CD1c-positive myeloid dendritic cell (primary cell): ENCODE measurements around the gene PLEKHH1.

ENCODE experiments used
- DNase-seq: peaks from one replicate; pipeline ENCODE4 v3.0.0-alpha.2; 2016; ENCODE audit errors: extremely low spot score

Gene PLEKHH1

GRCh38 chr14:67510121-67510520 lies 23.0 kb upstream of the PLEKHH1 start:
- no peak for DNase-seq

DNA sequence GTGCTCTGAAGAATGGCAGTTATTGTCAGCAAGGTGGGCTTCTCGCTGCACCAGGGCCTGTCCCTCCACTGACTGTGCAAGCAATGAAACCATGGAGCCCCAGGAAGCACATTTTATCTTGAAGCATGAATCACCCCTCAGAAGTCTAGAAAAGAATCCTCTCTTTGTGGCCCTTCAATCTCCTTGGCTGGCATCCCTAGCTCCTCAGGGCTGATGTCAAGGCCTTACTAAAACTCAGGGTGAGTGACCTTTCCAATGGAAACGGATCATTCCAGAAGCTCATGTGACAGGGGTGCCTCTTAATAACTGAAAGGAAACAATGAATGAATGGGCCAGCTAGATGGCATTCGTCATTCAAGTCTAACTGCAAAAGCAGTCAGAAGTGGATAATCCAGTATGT lies 22.3 kb upstream of the PLEKHH1 start:
- no peak for DNase-seq

DNA sequence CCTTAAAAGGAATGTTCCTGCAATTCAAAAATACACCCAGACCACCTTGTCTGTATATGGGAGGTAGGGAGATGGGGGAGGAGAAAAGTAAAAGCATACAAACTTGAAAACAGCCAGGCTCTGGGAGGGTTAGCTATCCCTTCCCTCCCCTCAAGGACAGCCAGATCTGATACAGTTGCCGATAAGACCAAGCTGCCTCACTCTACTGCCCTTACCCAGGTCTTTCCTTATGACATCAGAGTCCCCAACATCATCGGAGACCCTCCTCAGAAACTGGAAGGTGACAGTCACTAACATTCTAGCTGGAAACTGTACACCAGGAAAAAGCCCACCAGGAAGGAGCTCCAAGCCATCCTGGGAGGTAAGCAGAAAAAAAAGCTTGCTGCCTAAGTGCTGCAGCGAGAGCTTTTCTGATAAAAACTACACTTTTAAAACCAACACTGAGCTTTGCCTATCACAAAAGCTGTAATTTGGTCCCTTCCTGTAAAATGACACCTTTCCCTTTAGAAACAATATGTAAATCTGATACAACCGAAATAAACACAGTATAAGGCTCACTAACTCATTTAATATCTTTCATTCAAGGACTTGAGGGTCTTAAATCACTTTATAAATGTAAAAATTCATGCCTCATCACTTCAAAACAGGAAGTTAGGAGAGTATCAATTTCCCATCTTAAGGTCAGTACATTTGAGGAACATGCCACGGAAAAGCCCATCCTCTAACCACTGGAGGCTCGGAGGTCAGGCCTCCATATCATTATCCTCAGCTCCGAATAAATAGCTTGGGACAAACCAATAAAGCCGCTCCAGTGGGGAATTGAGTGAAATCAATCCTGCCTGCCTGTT lies 20.4 kb upstream of the PLEKHH1 start:
- DNase-seq = peak; percentile 30

DNA sequence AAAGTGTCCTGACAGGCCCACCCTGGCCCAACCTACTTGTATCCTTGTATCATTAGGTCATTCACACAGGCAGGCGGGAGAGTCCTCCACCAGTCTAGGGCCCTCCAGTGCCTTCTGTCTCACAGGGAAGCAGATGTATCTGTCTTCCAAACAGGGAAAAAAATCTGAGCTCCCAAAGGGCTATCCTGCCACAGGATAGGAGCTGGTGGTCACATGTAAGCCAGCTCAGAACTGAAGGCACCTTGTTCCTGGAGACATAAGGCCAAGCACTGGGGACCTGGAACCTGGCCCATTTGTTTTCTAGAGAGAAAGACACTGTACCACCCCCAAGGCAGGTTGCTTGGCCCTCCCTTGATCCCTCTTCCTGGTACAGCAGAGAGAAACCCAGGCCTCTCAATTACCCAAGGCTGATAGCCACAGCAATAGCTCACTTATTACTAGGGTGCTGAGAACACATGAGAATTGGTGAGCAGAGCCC lies 19.4 kb upstream of the PLEKHH1 start:
- no peak for DNase-seq

DNA sequence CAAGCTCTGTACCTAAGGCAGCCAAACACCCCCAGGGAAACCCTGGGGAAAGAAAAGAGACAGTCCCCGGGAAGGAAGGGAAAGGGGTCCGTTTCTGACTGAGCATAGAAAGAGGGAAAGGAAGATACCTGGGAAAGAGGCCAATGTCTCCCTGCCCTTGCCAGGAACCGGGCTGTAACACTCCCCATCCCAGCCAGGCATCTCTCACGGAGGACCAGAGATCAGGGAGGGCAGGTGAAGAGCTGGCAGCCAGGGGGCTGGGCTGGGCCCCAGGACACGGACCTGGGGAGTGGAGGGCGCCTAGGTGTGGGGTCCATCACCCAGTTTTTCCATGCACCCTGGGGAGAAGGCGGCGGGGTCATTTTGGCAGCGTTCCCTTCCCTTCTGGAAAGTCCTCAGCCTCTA lies 18.9 kb upstream of the PLEKHH1 start:
- no peak for DNase-seq

- DNase-seq = peak; percentile 62
These were observed 18.3 kb upstream of the PLEKHH1 start for GRCh38 chr14:67514650-67515385.

DNA sequence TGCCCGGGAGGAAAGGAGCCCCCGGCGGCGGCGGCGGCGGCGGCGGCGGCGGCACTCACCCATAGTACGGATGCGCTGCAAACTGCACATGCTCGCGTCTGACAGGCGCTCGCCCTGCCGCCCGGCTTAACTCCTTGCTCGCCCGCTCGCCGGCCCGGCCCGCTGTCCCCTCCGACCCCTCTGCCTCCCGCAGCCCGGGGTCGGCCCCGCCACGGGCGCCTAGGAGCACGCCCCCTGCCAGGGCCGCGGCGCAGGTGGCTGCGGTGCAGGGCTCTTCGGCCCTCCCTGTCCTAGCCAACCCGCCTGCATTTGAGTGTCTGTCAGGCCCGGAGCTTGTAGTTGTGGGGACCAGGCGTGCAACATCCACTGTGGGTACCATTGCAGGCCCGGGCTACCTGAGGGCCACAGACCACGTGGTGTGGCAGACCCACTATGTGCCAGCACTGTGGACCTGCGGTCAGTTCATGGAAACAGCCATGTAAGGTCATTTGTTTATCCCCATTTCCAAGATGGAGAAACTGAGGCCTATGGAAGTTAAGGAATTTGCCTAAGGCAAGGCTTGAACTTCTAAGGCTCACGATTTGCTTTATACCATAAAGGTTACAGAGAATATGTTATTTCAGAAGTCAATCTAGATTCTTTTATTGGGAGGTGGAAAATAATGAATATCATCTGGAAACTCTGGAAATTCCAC lies 17.6 kb upstream of the PLEKHH1 start:
- no peak for DNase-seq

GRCh38 chr14:67516676-67517075 lies 16.4 kb upstream of the PLEKHH1 start:
- DNase-seq = peak; percentile 51

GRCh38 chr14:67517083-67517482 lies 16.0 kb upstream of the PLEKHH1 start:
- DNase-seq = no peak

GRCh38 chr14:67519406-67519805 lies 13.7 kb upstream of the PLEKHH1 start:
- DNase-seq = no peak

DNA sequence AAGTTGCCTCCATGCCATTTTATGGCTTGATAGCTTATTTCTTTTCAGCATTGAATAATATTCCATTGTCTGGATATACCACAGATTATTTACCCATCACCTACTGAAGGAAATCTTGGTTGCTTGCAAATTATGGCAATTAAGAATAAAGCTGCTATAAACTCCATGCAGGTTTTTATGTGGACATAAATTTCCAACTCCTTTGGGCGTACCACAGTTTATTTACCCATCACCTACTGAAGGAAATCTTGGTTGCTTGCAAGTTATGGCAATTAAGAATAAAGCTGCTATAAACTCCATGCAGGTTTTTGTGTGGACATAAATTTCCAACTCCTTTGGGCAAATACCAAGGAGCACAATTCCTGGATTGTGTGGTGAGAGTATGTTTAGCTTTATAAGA lies 12.6 kb upstream of the PLEKHH1 start:
- no peak for DNase-seq

DNA sequence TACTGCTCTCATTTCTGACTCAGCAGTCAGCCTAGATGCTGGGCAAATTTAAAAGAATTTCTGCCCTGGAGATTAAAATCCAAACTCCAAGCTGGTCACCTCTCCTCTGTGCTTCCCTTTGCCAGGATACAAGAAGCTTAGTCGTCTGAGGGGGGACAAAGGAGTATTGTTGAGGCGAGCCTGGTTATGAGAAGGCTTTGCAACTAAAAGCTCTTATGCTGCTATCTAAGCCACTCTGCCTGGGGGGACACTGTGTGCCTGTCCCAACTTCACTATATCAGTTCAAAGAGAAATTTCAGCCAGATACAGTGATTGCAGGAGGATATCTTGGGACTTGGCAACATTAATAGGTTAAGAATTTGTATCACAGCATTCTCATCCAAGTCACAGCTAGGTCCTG lies 10.8 kb upstream of the PLEKHH1 start:
- no peak for DNase-seq

DNA sequence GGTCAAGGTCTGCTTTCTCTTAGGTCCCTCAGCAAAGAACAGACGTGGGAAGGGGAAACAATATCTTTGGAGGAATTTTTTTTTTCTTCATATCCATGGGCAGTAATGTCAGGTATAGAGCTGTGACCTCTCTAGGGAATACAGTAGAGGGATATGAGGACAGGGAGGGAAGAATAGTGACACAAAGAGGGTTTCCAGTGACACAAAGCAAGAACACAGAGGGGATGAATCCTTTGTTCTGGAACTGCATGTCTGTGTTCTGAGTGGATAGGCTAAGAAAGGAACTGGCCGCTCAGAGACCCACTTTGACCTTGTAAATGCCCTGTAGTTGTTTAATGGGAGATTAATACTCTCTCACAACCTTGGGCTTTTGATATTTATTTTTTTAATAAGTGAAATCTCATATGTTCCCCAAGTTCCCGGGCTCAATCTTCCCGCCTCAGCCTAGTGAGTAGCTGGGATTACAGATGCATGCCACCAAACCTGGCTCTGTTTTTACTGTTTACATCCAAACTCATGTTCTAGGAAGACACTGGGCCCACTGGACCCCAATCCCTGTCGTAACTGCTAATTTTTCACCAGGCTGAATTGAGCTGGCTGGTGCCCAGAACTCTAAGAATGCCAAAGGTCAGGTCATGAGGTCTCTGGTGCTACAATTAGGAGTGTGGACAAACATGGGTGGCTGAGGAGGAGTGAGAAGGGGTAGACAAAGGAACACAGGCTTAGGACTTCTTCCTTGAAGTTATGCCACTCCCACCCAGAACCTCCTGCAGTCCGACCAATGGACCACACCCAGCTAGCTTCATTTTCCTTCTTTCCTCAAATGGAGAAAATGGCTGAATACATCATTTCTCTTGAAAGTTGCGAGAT lies 9.1 kb upstream of the PLEKHH1 start:
- peak; percentile 17 for DNase-seq

- no peak for DNase-seq
These were observed 8.5 kb upstream of the PLEKHH1 start for GRCh38 chr14:67524634-67524963.

DNA sequence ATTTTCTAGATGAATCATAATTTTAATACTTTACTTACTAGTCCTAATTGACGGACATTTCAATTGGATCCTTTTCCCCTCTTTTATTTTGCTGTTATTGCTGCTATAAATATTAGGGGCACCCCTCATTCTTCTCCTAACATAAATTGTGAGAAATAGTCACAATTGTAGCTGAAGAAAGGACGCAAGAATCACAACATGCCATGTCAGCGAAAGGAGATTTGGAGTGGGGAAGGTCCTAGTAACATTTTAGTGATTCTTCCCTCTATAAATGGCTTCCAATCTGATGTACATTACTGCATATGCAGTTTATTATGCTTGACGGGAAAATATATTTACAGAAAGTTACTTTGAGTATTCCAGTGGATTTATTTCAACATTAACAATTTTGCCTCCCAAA lies 7.7 kb upstream of the PLEKHH1 start:
- no peak for DNase-seq

DNA sequence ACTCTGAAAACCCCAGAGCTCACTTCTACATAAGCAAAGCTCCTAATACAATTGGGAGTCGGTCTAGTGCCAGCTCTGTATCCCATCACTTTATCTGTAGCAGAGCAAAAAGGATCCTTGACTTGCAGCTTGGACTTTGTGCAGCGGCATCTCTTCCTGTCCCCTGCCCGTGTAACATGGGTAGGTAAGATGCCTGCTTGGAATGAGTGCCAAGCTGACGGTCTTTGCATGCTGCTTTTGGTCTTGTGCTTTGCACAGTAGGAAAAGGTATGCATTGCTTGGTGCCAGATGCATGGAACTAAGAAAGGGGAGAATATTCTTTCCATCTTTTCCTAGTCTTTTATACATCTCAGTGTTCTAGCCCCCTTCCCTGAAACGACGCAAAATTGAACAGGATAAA lies 6.9 kb upstream of the PLEKHH1 start:
- DNase-seq = no peak

GRCh38 chr14:67526676-67527459 lies 6.2 kb upstream of the PLEKHH1 start:
- peak; percentile 48 for DNase-seq

GRCh38 chr14:67527756-67528155 lies 5.3 kb upstream of the PLEKHH1 start:
- DNase-seq = no peak

- no peak for DNase-seq
These were observed 4.8 kb upstream of the PLEKHH1 start for GRCh38 chr14:67528276-67528675.
